ENCODE data around the gene HIRA. TPM values are rescaled to one million over a fixed set of nuclear protein-coding genes. Genes with fewer than 3 reads are reported as not detected.

Gene HIRA
- total and polyA plus RNA-seq, 9 of the 15 experiments (the other 6 are each of a cell fraction or from before 2014, with no cell fraction given), result 0.96 to 132 (median 58.4) TPM

- no peak for TF ChIP-seq ZNF644 (tag; IDR thresholded peaks at IDR 0.05; ENCODE audit: low read depth)
- peak; percentile 55 for TF ChIP-seq NCOR1 (IDR thresholded peaks at IDR 0.05)
- no peak for TF ChIP-seq BACH1 (tag; IDR thresholded peaks at IDR 0.05)
- no peak for TF ChIP-seq ZNF398 (CRISPR knock-in tag; IDR thresholded peaks at IDR 0.05)
- TF ChIP-seq SIN3B (IDR thresholded peaks at IDR 0.05; ENCODE audit: low read depth), result peak; percentile 73; the same call in 1 of the 2 replicates
- TF ChIP-seq, protein P1, sequence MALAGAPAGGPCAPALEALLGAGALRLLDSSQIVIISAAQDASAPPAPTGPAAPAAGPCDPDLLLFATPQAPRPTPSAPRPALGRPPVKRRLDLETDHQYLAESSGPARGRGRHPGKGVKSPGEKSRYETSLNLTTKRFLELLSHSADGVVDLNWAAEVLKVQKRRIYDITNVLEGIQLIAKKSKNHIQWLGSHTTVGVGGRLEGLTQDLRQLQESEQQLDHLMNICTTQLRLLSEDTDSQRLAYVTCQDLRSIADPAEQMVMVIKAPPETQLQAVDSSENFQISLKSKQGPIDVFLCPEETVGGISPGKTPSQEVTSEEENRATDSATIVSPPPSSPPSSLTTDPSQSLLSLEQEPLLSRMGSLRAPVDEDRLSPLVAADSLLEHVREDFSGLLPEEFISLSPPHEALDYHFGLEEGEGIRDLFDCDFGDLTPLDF (CRISPR knock-in tag; IDR thresholded peaks at IDR 0.05), result peak; percentile 89
- peak; percentile 29 for TF ChIP-seq CHD4 (IDR thresholded peaks at IDR 0.05; ENCODE audit: insufficient read depth, insufficient replicate concordance, low read depth, low read length, poor library complexity, severe bottlenecking)
- no peak for TF ChIP-seq ZNF79 (CRISPR knock-in tag; IDR thresholded peaks at IDR 0.05; ENCODE audit: low read depth)
- TF ChIP-seq, protein P2, sequence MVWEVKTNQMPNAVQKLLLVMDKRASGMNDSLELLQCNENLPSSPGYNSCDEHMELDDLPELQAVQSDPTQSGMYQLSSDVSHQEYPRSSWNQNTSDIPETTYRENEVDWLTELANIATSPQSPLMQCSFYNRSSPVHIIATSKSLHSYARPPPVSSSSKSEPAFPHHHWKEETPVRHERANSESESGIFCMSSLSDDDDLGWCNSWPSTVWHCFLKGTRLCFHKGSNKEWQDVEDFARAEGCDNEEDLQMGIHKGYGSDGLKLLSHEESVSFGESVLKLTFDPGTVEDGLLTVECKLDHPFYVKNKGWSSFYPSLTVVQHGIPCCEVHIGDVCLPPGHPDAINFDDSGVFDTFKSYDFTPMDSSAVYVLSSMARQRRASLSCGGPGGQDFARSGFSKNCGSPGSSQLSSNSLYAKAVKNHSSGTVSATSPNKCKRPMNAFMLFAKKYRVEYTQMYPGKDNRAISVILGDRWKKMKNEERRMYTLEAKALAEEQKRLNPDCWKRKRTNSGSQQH (CRISPR knock-in tag; IDR thresholded peaks at IDR 0.05), result peak; percentile 81; the same call in 1 of the 2 replicates
- peak in 1 of 2 experiments; percentile 76; a peak in 3 of 4 replicates for TF ChIP-seq CSDE1 (IDR thresholded peaks at IDR 0.05)
- TF ChIP-seq, protein P3, sequence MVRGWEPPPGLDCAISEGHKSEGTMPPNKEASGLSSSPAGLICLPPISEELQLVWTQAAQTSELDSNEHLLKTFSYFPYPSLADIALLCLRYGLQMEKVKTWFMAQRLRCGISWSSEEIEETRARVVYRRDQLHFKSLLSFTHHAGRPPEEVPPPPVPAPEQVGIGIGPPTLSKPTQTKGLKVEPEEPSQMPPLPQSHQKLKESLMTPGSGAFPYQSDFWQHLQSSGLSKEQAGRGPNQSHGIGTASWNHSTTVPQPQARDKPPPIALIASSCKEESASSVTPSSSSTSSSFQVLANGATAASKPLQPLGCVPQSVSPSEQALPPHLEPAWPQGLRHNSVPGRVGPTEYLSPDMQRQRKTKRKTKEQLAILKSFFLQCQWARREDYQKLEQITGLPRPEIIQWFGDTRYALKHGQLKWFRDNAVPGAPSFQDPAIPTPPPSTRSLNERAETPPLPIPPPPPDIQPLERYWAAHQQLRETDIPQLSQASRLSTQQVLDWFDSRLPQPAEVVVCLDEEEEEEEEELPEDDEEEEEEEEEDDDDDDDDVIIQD (CRISPR knock-in tag; IDR thresholded peaks at IDR 0.05), result no peak
- TF ChIP-seq TBL1XR1 (IDR thresholded peaks at IDR 0.05; ENCODE audit: low read length in 2 of 2), result peak in 1 of 2 experiments; percentile 18; a peak in 2 of 4 replicates
- no peak for TF ChIP-seq ELF2 (CRISPR knock-in tag; IDR thresholded peaks at IDR 0.05)
- peak; percentile 46 for TF ChIP-seq ESRRA (IDR thresholded peaks at IDR 0.05; ENCODE audit: borderline replicate concordance, low read depth)
- TF ChIP-seq STAT5B (CRISPR knock-in tag; IDR thresholded peaks at IDR 0.05), result no peak
- TF ChIP-seq ZNF395 (CRISPR knock-in tag; IDR thresholded peaks at IDR 0.05), result no peak
- TF ChIP-seq, protein P4, sequence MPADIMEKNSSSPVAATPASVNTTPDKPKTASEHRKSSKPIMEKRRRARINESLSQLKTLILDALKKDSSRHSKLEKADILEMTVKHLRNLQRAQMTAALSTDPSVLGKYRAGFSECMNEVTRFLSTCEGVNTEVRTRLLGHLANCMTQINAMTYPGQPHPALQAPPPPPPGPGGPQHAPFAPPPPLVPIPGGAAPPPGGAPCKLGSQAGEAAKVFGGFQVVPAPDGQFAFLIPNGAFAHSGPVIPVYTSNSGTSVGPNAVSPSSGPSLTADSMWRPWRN (IDR thresholded peaks at IDR 0.05; ENCODE audit: low read depth), result peak; percentile 52; the same call in 1 of the 2 replicates
Observed at GRCh38 chr22:19291580-19292457, 139.7 kb downstream of the HIRA start, which contains the start of gene CLTCL1 (continued).
